GM10847 (cell line): ENCODE measurements around the gene PALD1.

Source experiments
- POLR2A ChIP-seq: IDR thresholded peaks from 2 replicates; pipeline ENCODE4 v1.6.1; 2011; ENCODE audit not compliant: insufficient read length; ENCODE audit errors: extremely low read depth

The PALD1 gene

GRCh38 chr10:70493660-70494234, 15.2 kb downstream of the PALD1 start:
- no peak for TF ChIP-seq POLR2A

DNA sequence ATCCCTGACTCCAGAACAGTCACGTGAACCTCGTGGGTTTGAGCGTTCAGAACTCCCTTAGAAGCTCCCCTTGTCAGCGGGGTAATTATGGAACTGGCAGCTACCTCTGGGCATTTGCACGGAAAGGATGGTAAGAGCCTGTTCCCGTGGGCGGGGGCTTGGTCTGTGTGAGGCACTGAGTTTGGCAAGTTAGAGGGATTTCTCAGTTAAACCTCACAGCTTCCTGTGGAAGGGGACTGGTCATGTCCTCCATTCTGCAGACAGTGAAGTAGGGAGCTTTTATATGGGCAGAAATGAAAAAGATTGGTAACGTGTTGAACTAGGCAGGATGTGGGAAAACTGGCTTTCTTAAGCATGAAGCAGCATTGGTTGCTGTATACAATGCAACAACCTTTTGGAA, 16.0 kb downstream of the PALD1 start:
- no peak for TF ChIP-seq POLR2A

DNA sequence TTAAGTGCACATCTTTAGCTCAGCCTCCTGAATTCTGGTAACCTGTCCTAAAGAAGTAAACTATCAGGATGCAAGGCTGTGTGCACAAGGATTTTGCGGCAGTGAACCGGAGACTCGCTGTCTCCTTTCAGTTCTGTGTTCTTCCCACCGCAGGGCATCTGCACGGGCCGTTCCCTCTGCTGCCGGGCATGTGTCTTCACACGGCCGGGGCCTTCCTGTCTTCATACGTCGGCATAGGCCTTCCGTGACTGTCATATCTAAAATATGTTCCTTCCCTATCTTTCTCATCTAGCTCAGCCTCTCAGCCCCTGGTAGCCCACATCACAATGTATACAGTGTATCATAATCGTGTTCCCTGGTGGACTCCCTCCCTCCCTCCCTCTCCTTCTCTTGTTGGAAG, 16.4 kb downstream of the PALD1 start:
- TF ChIP-seq POLR2A, result no peak

DNA sequence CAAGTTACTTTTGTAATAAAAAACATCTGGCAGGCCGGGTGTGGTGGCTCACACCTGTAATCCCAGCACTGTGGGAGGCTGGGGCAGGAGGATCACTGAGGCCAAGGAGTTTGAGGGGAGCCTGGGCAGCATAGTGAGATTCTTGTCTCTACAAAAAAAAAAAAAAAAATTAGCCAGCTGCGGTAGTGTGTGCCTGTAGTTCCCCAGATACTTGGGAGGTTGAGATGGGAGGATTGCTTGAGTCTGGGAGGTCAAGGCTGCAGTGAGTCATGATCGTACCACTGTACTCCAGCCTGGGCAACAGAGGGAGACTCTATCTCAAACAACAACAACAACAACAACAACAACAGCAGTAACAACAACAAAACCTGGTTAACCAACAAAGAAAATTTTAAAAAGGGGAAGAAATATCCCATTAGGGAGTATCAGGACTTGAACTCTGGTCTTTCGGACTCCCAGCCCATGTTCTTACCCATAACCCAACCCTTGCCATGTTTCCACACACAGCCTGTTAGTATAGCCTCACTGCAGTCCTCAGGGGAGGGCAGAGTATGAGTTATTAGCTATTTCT, 17.2 kb downstream of the PALD1 start:
- TF ChIP-seq POLR2A, result no peak

- no peak for TF ChIP-seq POLR2A
Observed at GRCh38 chr10:70496341-70497119, 18.0 kb downstream of the PALD1 start.

- TF ChIP-seq POLR2A, result no peak
Observed at GRCh38 chr10:70497120-70497545, 18.6 kb downstream of the PALD1 start.

DNA sequence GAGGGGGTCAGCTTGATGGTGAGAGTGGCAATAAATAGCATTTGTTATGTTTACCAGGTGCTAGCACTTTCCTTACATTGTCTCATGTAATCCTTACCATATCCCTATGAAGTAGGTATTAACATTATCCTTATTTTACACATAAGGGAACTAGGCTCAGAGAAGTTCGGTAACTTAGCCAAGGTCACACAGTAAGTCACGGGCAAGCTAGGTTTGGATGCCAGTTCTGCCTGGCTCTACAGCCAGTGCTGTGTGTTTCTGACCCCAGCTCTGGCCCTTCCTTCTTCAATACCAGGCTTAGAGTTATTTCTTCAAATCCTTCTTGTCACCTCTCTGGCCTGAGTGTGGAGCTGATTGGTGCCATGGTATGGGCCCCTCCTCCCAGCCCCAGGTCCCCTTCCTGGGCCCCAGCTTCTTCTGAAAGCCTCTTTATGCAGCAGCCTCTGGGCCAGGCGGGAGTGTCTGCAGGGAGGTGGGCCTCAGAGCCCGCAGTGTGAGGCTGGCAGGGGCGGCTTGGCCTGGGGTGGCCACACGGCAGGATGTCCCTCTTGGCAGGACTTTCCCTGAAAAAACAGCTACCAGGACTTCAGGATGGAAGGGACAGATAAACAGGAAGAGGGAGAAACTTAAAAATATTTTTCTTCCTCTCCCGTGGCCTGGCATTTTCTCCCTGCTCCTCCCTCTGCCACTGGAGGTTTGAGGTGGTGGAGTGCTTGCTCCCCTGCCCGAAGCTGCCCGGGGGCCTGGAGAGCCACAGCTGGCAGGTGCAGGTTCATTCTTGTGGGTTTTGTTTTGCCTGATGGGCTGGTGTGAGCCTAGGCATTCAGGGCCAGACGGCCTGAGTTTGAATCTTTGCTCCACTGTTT, 20.6 kb downstream of the PALD1 start:
- no peak for TF ChIP-seq POLR2A

GRCh38 chr10:70499836-70500167, 21.2 kb downstream of the PALD1 start:
- no peak for TF ChIP-seq POLR2A

- no peak for TF ChIP-seq POLR2A
Observed at GRCh38 chr10:70500368-70500767, 21.8 kb downstream of the PALD1 start.

DNA sequence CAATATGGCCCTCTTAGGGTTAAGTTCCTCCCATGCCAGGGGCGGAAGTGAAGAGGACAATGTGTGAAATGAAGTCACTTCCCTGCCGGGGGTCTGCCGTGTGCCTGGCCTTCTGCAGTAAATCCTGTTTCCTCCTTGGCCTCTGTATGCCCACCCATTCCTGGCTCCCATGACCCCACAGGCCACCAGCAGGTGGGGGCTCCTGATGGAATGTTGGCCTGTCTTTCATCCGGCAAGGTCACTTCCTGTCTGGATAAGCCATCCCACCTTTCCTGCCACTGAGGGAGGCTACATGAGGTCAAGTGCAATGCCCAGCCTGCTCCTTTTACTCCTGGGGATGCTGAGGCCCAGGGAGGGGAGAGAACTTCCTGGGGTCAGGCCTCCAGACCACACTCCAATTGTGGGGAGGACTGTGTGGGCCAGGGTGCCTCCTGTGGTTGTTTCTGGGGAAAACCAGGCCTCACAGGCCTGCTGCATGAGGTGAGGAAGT, 22.3 kb downstream of the PALD1 start:
- TF ChIP-seq POLR2A, result no peak

DNA sequence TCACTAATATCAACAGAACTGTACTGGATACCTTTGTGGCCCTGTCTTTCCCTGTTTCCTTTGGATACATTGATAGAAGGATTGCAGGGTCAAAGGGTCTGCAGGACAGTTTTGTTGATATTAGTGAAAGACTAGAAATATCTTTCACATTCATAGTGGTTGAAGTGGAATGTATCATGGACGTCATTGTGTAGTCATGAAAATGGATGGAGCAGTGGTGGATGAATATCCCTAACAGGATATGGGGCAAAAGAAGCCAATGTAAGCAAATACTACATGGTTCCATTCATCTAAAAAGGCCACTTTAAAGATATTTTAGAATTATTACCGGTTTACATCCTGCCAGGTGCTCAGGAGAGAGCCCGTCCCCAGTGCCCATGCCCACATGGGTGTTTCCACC, 23.8 kb downstream of the PALD1 start:
- TF ChIP-seq POLR2A, result no peak

- TF ChIP-seq POLR2A, result no peak
Observed at GRCh38 chr10:70503776-70504175, 25.2 kb downstream of the PALD1 start.

DNA sequence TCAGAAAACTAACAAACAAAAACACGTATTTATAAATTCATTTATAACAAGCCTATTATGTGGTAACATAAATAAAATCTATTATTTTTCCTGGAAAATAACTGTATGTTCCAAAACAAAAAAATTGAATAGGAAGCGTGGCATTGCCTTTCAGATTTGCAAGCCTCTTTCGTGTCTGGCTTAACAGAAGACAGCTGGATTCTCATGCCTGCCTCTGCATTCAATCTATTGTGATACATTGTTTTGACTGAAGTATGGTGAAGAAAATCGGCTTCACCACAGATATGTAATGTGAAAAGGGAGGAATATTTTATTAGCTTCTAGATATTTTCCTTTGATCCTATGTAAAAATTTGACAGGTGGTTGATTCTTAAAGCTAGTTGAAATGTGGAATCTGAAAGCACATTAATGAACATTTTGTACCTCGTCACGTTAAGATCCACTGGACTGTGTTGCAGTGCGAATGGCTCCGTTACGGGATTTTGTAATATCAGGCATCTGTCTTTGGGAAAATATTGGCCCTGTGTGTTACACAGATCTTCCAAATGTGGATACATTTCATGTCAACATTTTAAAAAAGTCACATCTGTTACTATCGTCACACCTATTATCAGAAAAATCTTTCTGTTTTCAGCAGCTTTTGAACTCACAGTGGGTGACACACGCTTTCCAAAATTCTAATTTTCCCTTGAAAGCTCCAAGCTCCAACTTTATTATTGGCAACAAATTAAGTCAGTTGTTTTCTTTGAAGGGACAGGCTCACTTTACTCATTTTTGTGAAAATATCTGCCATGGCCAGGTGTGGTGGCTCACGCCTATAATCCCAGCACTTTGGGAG, 26.2 kb downstream of the PALD1 start:
- no peak for TF ChIP-seq POLR2A

DNA sequence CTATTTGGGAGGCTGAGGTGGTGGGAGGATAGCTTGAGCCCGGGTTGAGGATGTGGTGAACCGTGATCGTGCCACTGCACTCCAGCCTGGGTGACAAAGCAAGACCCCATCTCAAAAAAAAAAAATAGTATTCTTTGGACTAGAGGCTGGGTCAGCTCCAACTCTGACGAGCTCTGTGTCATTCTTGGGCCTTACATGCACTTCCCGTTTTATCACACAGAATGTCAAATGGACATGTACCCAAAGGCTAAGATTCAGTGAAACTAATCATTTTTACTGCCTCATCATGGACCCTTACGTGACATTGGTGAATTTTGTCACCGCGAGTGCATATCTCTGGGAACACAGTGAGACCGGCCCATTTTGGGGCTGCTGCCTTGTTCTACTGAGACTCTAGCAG, 27.3 kb downstream of the PALD1 start:
- TF ChIP-seq POLR2A, result no peak

GRCh38 chr10:70507966-70508365, 29.4 kb downstream of the PALD1 start:
- no peak for TF ChIP-seq POLR2A
